GM12878 (cell line): ENCODE data around the gene METRN. TPM values are rescaled to one million over a fixed set of nuclear protein-coding genes. Genes with fewer than 3 reads are reported as not detected.

ENCODE experiments used
- BRCA1 ChIP-seq: IDR thresholded peaks from 2 replicates; pipeline ENCODE4 v1.6.1; 2011; ENCODE audit warnings: low read depth, low read length, improper control_type of control experiment
- CREB1 ChIP-seq: IDR thresholded peaks from 2 replicates; pipeline ENCODE4 v1.6.1; 2012; ENCODE audit warnings: low read depth, mild to moderate bottlenecking, inconsistent platforms
- DPF2 ChIP-seq: fragments of 450-650 bp; IDR thresholded peaks from 2 replicates; pipeline ENCODE4 v1.6.1; 2017; ENCODE audit warnings: mild to moderate bottlenecking
- EGR1 ChIP-seq, 2 experiments: IDR thresholded peaks; 1 replicate in 1 of 2; 2 replicates in 1 of 2; pipeline ENCODE4 v1.6.1; 2011 to 2012; ENCODE audit warnings: low read depth in 2 of 2, low read length in 2 of 2, borderline replicate concordance in 1 of 2, mild to moderate bottlenecking in 1 of 2, moderate library complexity in 1 of 2
- ELK1 ChIP-seq: IDR thresholded peaks from 2 replicates; pipeline ENCODE4 v1.6.1; 2012; ENCODE audit warnings: low read depth, low read length, improper control_type of control experiment
- FOS ChIP-seq: IDR thresholded peaks from 3 replicates; pipeline ENCODE4 v1.6.1; 2011; ENCODE audit warnings: borderline replicate concordance; ENCODE audit not compliant: insufficient read length; ENCODE audit errors: extremely low read depth
- MLLT1 ChIP-seq: fragments of 450-650 bp; IDR thresholded peaks from 2 replicates; pipeline ENCODE4 v1.6.1; 2016; ENCODE audit warnings: mild to moderate bottlenecking
- NFIC ChIP-seq: IDR thresholded peaks from 2 replicates; pipeline ENCODE4 v1.6.1; 2012; ENCODE audit warnings: low read depth, mild to moderate bottlenecking, inconsistent platforms, low read length, moderate library complexity
- POLR2AphosphoS2 ChIP-seq: IDR thresholded peaks from 2 replicates; pipeline ENCODE4 v1.6.1; 2011; ENCODE audit warnings: low read depth, mild to moderate bottlenecking, low read length, improper control_type of control experiment, moderate library complexity
- RELB ChIP-seq: fragments of 450-650 bp; IDR thresholded peaks from 2 replicates; pipeline ENCODE4 v1.6.1; 2017; ENCODE audit warnings: low read depth, mild to moderate bottlenecking, moderate library complexity
- SREBF2 ChIP-seq: IDR thresholded peaks from 2 replicates; pipeline ENCODE4 v1.6.1; 2012; ENCODE audit warnings: mild to moderate bottlenecking, low read length
- TBL1XR1 ChIP-seq: IDR thresholded peaks from 2 replicates; pipeline ENCODE4 v1.6.1; 2012; ENCODE audit warnings: low read depth, low read length, improper control_type of control experiment
- ZBTB33 ChIP-seq: fragments of 450-650 bp; IDR thresholded peaks from 2 replicates; pipeline ENCODE4 v1.6.1; 2017; ENCODE audit warnings: mild to moderate bottlenecking
- ZNF217 ChIP-seq: fragments of 450-650 bp; IDR thresholded peaks from 2 replicates; pipeline ENCODE4 v1.6.1; 2017; ENCODE audit warnings: antibody characterized with exemption, mild to moderate bottlenecking
- ZNF687 ChIP-seq: fragments of 450-650 bp; IDR thresholded peaks from 2 replicates; pipeline ENCODE4 v1.6.1; 2017; ENCODE audit warnings: mild to moderate bottlenecking, moderate library complexity
- ZZZ3 ChIP-seq: IDR thresholded peaks from 2 replicates; pipeline ENCODE4 v1.6.1; 2011; ENCODE audit warnings: low read depth; ENCODE audit not compliant: control insufficient read depth, insufficient read length
- polyA plus RNA-seq, 11 experiments: library from polyadenylated mRNA; depleted of rRNA in 4 of 11; unstranded in 6 of 11; stranded (reverse) in 5 of 11; fragments of >200 nt; fragmentation: Nextera tagmentation in 4 of 11; fragmentation: Illumina TruSeq in 1 of 11; extraction: Ambion mirVana in 4 of 11; extraction: Trizol in 1 of 11; gene quantifications; 1 replicate in 1 of 11; 2 replicates in 10 of 11; pipeline versions ENCODE4 v1.2.1 to v1.2.3, GENCODE V29; 2011 to 2016; ENCODE audit warnings: inconsistent platforms in 2 of 11, missing spikeins in 2 of 11, low read depth in 1 of 11
- total RNA-seq, 4 experiments: library from RNA; depleted of rRNA in 3 of 4; stranded (reverse); fragments of >200 nt in 3 of 4; fragmentation: Illumina TruSeq in 1 of 4; extraction: Trizol in 1 of 4; gene quantifications; 2 replicates each; pipeline versions ENCODE4 v1.2.1 to v1.2.3, GENCODE V29; 2013 to 2021

The METRN gene
- total and polyA plus RNA-seq, 10 of the 15 experiments (the other 5 are each of a cell fraction or from before 2014, with no cell fraction given) = 0.11 to 12.8 (median 1.1) TPM; not detected in 1

GRCh38 chr16:679814-680624 lies 34.9 kb upstream of the METRN start, which contains the start of gene STUB1 (continued):
- TF ChIP-seq RELB = no peak
- TF ChIP-seq ELK1 = peak; percentile 67; the same call in 1 of the 2 replicates
- no peak for TF ChIP-seq NFIC
- peak; percentile 73; the same call in 1 of the 2 replicates for TF ChIP-seq POLR2AphosphoS2
- TF ChIP-seq CREB1 = 0 out of 2 replicates have a peak, but pooled peaks have one; percentile 5
- no peak for TF ChIP-seq MLLT1
- TF ChIP-seq ZNF687 = peak; percentile 61
- no peak for TF ChIP-seq FOS
- peak in 1 of 2 experiments; percentile 82; a peak in 2 of 3 replicates for TF ChIP-seq EGR1 (IDR thresholded peaks at IDR 0.05; ENCODE audit: borderline replicate concordance in 1 of 2, low read depth in 2 of 2, low read length in 2 of 2)
- peak; percentile 54 for TF ChIP-seq DPF2
- 0 out of 2 replicates have a peak, but pooled peaks have one; percentile 47 for TF ChIP-seq ZNF217
- TF ChIP-seq ZZZ3 = no peak
- 0 out of 2 replicates have a peak, but pooled peaks have one; percentile 15 for TF ChIP-seq TBL1XR1
- TF ChIP-seq ZBTB33 = no peak
- no peak for TF ChIP-seq BRCA1
- TF ChIP-seq SREBF2 = no peak
